Fibroblast of skin of back (primary cell): ENCODE measurements around the gene TENM4.
A peak's percentile ranks its signal among the peaks of the same experiment; 100 is the strongest.

Experiments
- DNase-seq: peaks from one replicate; pipeline ENCODE4 v3.0.0-alpha.2; 2013

Gene TENM4

GRCh38 chr11:79081471-79082031, 359.3 kb downstream of the TENM4 start:
- peak; percentile 52 for DNase-seq

- no peak for DNase-seq
These were observed 360.3 kb downstream of the TENM4 start for GRCh38 chr11:79080551-79080950.

- no peak for DNase-seq
These were observed 361.8 kb downstream of the TENM4 start for GRCh38 chr11:79078999-79079398.

GRCh38 chr11:79078456-79078855, 362.4 kb downstream of the TENM4 start:
- DNase-seq: peak; percentile 51

- no peak for DNase-seq
These were observed 363.0 kb downstream of the TENM4 start for GRCh38 chr11:79077702-79078330.

GRCh38 chr11:79076526-79077115, 364.2 kb downstream of the TENM4 start:
- DNase-seq: peak; percentile 38

- DNase-seq: no peak
These were observed 366.3 kb downstream of the TENM4 start for GRCh38 chr11:79074547-79074946.

- DNase-seq: no peak
These were observed 369.6 kb downstream of the TENM4 start for GRCh38 chr11:79071190-79071589.

- DNase-seq: no peak
These were observed 370.3 kb downstream of the TENM4 start for GRCh38 chr11:79070518-79070917.

- DNase-seq: no peak
These were observed 371.3 kb downstream of the TENM4 start for GRCh38 chr11:79069504-79069903.

- DNase-seq: no peak
These were observed 372.5 kb downstream of the TENM4 start for GRCh38 chr11:79068356-79068755.

GRCh38 chr11:79067352-79067679, 373.5 kb downstream of the TENM4 start:
- DNase-seq: no peak

GRCh38 chr11:79066456-79067351, 374.1 kb downstream of the TENM4 start:
- no peak for DNase-seq

GRCh38 chr11:79062814-79063762, 377.7 kb downstream of the TENM4 start:
- peak; percentile 40 for DNase-seq

- DNase-seq: no peak
These were observed 380.5 kb downstream of the TENM4 start for GRCh38 chr11:79060081-79060953.

GRCh38 chr11:79059141-79059540, 381.7 kb downstream of the TENM4 start:
- peak; percentile 45 for DNase-seq

- DNase-seq: peak; percentile 89
These were observed 384.8 kb downstream of the TENM4 start for GRCh38 chr11:79055856-79056631.

GRCh38 chr11:79054636-79055035, 386.2 kb downstream of the TENM4 start:
- peak; percentile 91 for DNase-seq

GRCh38 chr11:79052544-79052943, 388.3 kb downstream of the TENM4 start:
- DNase-seq: peak; percentile 11

- DNase-seq: no peak
These were observed 390.0 kb downstream of the TENM4 start for GRCh38 chr11:79050786-79051185.
